Fibroblast of lung (primary cell): ENCODE data around the gene ADGRL2.

ENCODE experiments used
- CTCF ChIP-seq, 2 donors: IDR thresholded peaks in 1 of 2; conservative IDR thresholded peaks in 1 of 2; 1 replicate in 1 of 2; 2 replicates in 1 of 2; pipeline ENCODE4 v1.5.1; 2011 to 2012; ENCODE audit warnings: low read length in 2 of 2, control low read depth in 1 of 2, inconsistent platforms in 1 of 2, low read depth in 1 of 2, mild to moderate bottlenecking in 1 of 2
- EZH2 ChIP-seq: IDR thresholded peaks from 2 replicates; pipeline ENCODE4 v1.5.1; 2012; ENCODE audit warnings: low read length, control low read depth, mild to moderate bottlenecking; ENCODE audit errors: missing control alignments

GRCh38 chr1:81851217-81851616 is 50.5 kb downstream of the ADGRL2 start:
- no peak for TF ChIP-seq EZH2
- TF ChIP-seq CTCF (conservative IDR thresholded peaks at IDR 0.05 in 1 of 2, IDR thresholded peaks at IDR 0.05 in 1 of 2; ENCODE audit: low read depth in 1 of 2, low read length in 2 of 2), result no peak
